Activated T-cell treated with anti-CD3 and anti-CD28 coated beads, Interleukin-2, amount 50 U/mL, for 4 hours (primary cell): Measurements from ENCODE around the gene WDFY2. TPM values are rescaled to one million over a fixed set of nuclear protein-coding genes. Genes with fewer than 3 reads are reported as not detected.

Source experiments
- ATAC-seq, 2 donors: fragments of 200-7000 bp; cut with Tn5 transposase; one replicate each; pipeline ENCODE4 v1.10.0; 2021
- DNase-seq: peaks from one replicate; pipeline ENCODE4 v3.0.0-alpha.2; 2020
- H3K27me3 Mint-ChIP-seq: one replicate; pipeline ENCODE4 v1.8.0; 2021; ENCODE audit warnings: low read depth, mixed read lengths
- H3K36me3 Mint-ChIP-seq: one replicate; pipeline ENCODE4 v1.8.0; 2022; ENCODE audit warnings: mixed read lengths; ENCODE audit not compliant: insufficient read depth
- H3K4me1 Mint-ChIP-seq: one replicate; pipeline ENCODE4 v1.8.0; 2021; ENCODE audit warnings: low read depth, mixed read lengths
- H3K4me3 Mint-ChIP-seq: one replicate; pipeline ENCODE4 v1.8.0; 2021; ENCODE audit warnings: mild to moderate bottlenecking, moderate library complexity, mixed read lengths
- H3K9me3 Mint-ChIP-seq: one replicate; pipeline ENCODE4 v1.8.0; 2021; ENCODE audit warnings: mixed read lengths
- total RNA-seq, 3 donors: library from RNA; stranded (reverse); gene quantifications; one replicate each; pipeline ENCODE4 v1.2.1, GENCODE V29; 2021

The WDFY2 gene
- total RNA-seq, 3 donors from 2014 or later, result 4.9 to 6.7 (median 6.3) TPM

DNA sequence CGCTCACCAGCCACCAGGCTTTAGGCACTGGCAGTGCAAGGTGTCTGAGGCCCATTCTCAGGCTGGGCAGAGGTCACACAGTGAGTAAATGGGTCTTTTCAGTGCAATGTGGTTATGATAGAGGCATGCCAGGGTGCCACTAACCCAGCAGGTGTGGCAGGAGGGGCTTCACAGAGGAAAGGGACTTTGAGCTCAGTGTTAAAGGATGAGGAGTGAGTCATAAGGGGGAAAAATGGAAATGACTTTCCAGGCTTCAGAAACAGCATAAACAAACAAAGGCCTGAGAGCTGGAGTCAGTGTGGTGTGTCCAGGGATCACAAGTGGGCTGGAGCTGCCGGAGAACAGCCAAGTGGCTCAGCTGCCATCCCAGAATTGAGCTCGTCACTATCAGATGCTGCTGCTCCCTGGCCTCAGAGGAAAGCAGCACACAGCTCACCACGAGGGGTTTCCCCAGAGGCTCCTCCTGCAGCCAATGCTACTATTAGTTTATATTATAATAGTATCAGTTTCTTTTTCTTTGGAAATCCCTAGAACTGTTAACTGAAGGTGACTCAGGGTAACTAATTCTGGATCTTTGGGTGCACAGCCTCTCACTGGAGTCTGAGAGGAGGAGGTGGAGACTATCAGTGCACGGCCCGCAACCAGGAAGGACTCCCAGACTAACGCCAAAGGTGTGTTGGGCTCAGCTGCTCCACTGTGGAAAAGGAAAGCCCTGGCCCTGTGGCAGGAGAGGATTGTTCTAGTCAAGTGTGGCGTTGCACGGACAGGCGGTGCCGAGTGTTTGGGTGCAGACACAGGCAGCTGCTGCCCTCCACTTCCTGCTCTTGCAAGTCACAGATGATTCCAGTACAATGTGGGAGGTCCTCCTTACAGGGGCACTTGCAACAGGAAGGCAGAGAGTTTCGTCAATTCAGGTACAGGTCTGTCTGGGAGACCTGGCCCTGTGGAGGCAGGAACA is 180.2 kb downstream of the WDFY2 start:
- peak; percentile 54 for DNase-seq
- H3K4me1 Mint-ChIP-seq, result peaks cover 41% of the 10 kb centered on the region
- ATAC-seq, result peak; percentile 93
- H3K4me3 Mint-ChIP-seq, result peak overlapping the region; percentile 82
- no peaks in the 10 kb centered on the region for H3K27me3 Mint-ChIP-seq
- H3K9me3 Mint-ChIP-seq, result no peaks in the 10 kb centered on the region
- H3K36me3 Mint-ChIP-seq, result peaks cover 31% of the 10 kb centered on the region

DNA sequence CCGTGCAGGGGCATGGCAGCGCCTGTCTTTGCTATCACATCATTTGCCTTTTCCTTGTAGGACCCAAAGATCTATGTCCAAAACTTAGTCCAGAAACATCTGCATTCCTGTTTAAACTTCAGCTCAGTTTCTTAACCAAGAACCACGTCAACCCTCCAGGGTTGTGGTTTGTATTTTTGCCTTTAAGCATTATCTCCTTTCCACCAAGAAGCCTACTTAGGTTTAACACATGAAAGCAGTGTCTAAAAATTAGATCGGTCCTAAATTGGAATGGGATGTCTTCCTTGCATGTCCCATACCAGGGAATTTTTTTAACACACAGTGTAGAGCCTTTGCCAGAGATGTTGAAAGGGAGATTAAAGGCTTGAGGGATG is 180.9 kb downstream of the WDFY2 start:
- H3K4me3 Mint-ChIP-seq, result peak overlapping the region; percentile 82
- DNase-seq, result no peak
- no peaks in the 10 kb centered on the region for H3K27me3 Mint-ChIP-seq
- H3K9me3 Mint-ChIP-seq, result no peaks in the 10 kb centered on the region
- H3K36me3 Mint-ChIP-seq, result peaks cover 26% of the 10 kb centered on the region
- no peak for ATAC-seq
- peaks cover 41% of the 10 kb centered on the region for H3K4me1 Mint-ChIP-seq

DNA sequence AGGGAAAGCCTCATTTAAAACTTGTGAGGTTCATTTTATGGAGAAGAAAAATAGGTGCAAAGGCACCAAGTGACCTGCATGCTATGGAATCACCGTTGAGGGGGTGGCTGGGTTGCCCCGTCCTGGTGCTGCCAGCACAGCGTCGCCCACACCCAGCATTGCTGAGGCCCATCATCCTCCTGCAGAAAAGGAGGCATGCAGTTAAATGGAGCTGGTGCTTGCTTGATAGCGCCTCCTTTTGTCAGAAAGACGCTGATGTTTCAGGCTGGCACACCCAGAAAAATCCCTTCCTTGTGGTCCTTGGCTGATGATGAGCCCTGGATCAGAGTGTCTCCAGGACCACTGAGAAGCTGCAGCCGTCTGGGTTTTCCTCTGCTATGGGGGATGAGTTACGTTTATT is 182.8 kb downstream of the WDFY2 start:
- Mint-ChIP-seq H3K9me3 (no peaks in the 10 kb centered on the region), H3K4me1 (peaks cover 38% of the 10 kb centered on the region), H3K36me3 (peaks cover 15% of the 10 kb centered on the region), H3K27me3 (no peaks in the 10 kb centered on the region), H3K4me3 (no peak overlapping the region)
- ATAC-seq (no peak), DNase-seq (no peak)

DNA sequence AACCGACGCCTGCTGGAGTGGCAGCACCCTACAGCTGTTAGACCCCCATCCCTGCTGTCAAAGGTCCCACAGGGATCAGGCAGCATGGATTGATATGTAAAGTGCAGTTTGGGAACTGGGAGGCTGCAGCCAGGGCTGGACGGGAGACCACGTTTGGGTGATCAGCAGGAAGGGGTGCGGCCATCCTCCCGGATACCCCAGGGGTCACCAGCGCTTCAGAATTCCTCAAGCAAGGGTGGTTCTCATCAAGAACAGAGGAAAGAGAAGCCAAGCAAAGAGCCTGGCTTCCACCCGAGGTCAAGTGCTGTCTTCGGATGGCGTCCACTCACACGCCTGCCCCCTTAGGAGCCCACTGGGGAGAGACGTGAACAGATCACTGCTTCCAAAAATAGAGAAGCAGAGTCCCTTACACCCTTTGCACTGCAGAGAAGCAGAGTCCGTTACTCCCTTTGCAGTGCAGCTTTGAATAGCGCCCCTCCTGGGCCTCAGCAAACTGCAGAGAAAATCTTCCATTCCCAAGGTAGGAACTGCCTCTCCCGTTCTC is 184.2 kb downstream of the WDFY2 start:
- no peak for ATAC-seq
- peaks cover 26% of the 10 kb centered on the region for H3K4me1 Mint-ChIP-seq
- H3K4me3 Mint-ChIP-seq, result no peak overlapping the region
- no peaks in the 10 kb centered on the region for H3K27me3 Mint-ChIP-seq
- DNase-seq, result no peak
- peaks cover 10% of the 10 kb centered on the region for H3K36me3 Mint-ChIP-seq
- no peaks in the 10 kb centered on the region for H3K9me3 Mint-ChIP-seq

DNA sequence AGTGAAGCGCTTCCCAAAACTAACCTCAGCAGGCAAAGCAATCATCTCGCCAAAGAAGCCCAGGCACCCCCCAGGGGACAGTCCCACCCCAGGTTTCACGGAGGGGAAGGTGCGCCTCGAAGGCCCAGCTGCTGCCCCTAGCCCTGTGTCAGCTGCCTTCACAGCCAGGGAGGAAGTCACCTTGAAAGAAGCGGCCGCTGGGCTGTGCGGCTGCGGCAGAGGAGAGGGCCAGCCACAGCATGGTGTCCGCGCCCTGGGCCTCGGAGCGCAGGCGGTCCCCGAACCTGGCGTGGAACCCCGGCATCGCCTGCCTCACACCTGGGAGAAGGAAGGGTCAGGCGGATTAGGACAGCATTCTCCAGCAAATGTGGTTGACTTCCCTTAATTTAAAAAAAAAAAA is 184.7 kb downstream of the WDFY2 start:
- no peak for DNase-seq
- Mint-ChIP-seq H3K9me3 (no peaks in the 10 kb centered on the region), H3K27me3 (no peaks in the 10 kb centered on the region), H3K4me1 (peaks cover 22% of the 10 kb centered on the region), H3K36me3 (peaks cover 10% of the 10 kb centered on the region), H3K4me3 (no peak overlapping the region)
- no peak for ATAC-seq

DNA sequence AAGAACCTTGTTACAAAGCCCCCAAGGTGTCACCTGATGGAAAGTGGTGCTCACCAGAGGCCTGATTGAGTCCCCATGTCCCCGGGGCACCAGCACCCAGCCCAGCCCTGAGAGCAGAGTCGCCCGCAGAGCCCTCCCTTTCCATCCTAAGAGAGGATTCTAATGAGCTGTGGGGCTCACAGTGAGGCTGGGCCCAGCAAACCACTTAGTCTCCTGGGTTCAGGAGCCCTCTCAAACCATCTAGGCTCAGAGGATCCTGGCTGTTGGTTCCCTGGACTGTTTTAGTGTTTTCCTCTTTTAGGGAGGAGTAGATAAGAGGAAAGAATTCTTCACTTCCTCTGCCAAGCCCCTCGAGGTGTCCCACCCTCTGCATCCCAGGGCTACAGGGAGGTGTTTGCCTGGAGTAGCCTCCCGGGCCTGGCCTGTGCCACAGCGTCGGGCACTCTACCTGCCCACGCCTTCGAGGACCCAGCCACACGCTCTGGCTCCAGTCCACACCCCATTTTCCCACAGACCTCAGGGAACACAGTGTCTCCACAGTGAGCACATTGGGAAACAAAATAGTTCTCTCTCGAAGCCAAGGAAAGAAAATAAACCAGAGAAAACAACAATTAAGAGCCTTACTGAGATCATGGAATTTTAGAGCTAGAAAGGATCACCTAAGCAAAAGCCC is 185.3 kb downstream of the WDFY2 start:
- no peak for ATAC-seq
- Mint-ChIP-seq H3K4me1 (peaks cover 17% of the 10 kb centered on the region), H3K4me3 (no peak overlapping the region), H3K36me3 (peaks cover 10% of the 10 kb centered on the region), H3K9me3 (no peaks in the 10 kb centered on the region), H3K27me3 (no peaks in the 10 kb centered on the region)
- no peak for DNase-seq

DNA sequence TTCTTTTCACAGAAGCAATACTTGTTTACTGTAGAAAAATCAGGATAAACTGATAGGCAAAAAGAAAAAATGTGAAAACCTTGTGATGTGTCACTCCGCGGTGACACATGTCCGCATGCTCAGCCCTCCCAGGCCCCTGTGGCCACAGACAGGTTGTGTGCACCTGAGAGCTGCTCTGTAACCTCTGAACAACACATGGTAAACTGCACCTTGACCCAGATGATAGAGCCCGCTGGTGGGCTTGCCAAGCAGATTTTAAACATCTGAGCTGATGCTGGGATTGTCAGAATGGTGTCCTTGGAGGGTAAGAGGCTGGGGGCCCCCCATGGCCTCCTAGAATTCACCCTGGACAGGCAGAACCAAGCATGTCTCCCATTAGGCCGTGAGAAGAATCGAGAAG is 185.9 kb downstream of the WDFY2 start:
- DNase-seq (no peak), ATAC-seq (no peak)
- Mint-ChIP-seq H3K27me3 (no peaks in the 10 kb centered on the region), H3K36me3 (peaks cover 10% of the 10 kb centered on the region), H3K9me3 (no peaks in the 10 kb centered on the region), H3K4me1 (peaks cover 11% of the 10 kb centered on the region), H3K4me3 (no peak overlapping the region)

DNA sequence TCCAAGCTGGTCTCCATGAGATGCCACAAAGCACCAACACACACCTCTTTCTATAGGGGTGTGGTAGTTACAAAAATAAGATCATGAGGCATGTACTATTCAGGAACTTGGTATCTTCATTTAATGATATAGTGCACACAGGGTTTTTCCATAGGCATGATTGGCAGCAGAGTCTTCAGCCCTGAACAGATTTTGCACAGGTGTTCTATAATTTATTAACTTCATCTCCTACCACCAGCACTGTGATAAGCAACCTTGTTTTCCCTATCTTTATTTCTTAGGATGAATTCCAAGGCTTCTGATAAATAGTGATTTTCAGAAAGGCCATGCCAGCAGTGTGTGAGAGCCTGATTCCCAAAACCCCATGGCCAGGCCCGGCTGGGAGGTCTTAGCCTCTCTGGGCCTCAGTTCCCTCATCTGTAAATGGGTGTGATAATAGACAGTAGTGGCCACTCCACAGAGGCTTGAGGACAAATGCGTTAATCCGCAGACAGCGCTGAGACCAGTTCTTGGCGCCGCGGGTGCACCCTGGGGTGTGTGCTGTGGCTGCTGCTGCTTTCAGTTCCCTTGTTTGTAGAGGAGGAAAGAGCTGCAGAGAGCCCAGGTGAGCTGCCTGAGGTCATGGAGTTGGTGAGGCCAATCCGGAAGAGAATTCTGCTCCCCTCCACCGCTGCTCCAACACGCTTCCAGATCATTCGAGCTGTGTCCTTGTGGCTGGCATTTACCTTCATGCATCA is 186.6 kb downstream of the WDFY2 start:
- DNase-seq (no peak), ATAC-seq (no peak)
- Mint-ChIP-seq H3K4me3 (no peak overlapping the region), H3K9me3 (no peaks in the 10 kb centered on the region), H3K36me3 (peaks cover 10% of the 10 kb centered on the region), H3K27me3 (no peaks in the 10 kb centered on the region), H3K4me1 (peaks cover 4% of the 10 kb centered on the region)

DNA sequence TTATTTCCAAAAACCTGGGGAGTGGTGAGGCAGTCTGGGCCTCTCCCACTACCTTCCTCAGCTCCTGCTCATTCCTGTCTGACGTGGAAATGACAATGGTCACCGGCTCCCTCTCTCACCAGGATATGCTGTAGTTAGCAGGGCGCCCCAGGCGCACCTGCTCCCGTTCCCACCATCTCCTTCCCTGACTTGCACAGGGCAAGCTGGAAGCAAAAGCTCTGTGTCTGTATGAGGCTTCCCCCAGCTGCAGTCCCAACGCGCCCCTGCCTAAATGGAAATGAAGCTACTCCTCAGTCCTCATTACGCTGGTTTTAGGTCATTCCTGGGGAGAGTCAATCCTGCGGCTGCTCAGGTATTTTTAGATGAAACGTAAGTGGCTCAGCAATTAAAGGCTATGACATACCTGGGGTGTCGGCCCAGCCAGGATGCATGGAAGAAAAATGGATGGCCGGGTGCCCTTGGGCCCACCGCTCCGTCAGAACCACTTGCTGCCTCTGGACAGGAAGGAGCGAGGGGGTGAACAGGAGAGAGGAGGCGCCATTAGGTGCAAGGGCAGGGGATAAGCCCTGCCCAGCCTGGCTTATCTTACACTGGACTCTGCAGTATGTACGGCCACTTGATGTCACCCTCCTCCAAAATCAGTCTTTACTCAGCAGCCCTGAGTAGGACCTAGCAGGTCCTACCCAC is 187.3 kb downstream of the WDFY2 start:
- H3K36me3 Mint-ChIP-seq, result peaks cover 8% of the 10 kb centered on the region

DNA sequence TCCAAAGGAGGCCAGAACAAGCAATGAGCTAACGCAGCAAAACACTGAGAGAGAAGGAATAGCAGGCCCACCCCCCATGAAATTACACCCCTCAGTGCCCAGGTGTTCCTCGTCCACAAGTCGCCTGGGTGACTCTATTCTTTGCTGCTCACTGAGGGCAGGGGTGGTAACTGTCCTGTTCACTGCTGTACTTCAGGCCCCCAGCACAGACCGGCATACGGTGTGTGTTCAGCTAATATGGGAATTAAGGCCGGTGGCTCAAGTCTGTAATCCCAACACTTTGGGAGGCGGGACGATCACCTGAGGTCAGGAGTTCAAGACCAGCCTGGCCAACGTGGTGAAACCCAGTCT is 187.8 kb downstream of the WDFY2 start:
- DNase-seq (no peak), ATAC-seq (no peak)
- H3K9me3 Mint-ChIP-seq, result no peaks in the 10 kb centered on the region
- H3K4me3 Mint-ChIP-seq, result no peak overlapping the region
- H3K36me3 Mint-ChIP-seq, result peaks cover 7% of the 10 kb centered on the region
- H3K4me1 Mint-ChIP-seq, result no peaks in the 10 kb centered on the region
- H3K27me3 Mint-ChIP-seq, result no peaks in the 10 kb centered on the region

More for the DNA sequence above, 187.3 kb downstream of the WDFY2 start:
- Mint-ChIP-seq H3K4me1 (no peaks in the 10 kb centered on the region), H3K27me3 (no peaks in the 10 kb centered on the region), H3K4me3 (no peak overlapping the region), H3K9me3 (no peaks in the 10 kb centered on the region)
- DNase-seq (no peak), ATAC-seq (no peak)

DNA sequence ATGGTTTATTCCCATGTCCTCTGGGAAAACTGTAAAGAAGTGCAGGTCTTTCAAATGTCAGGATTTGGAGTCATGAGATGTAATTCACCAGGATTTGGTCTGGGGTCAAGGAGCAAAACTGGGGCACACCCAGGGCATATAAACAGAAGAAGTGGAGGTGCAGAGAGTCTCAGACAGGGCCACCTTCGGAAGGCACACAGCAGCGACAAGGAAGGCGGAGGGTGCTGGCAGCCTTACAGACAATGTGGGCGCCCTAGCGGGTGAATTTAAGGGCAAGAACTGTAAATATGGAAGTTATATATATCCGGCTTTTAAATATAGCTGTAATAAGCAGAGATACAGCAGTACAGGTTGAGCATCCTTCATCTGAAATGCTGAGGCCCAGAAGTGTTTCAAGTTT is 188.5 kb downstream of the WDFY2 start:
- DNase-seq (no peak), ATAC-seq (no peak)
- no peaks in the 10 kb centered on the region for H3K4me1 Mint-ChIP-seq
- H3K36me3 Mint-ChIP-seq, result peaks cover 7% of the 10 kb centered on the region
- H3K27me3 Mint-ChIP-seq, result no peaks in the 10 kb centered on the region
- H3K9me3 Mint-ChIP-seq, result no peaks in the 10 kb centered on the region
- no peak overlapping the region for H3K4me3 Mint-ChIP-seq

DNA sequence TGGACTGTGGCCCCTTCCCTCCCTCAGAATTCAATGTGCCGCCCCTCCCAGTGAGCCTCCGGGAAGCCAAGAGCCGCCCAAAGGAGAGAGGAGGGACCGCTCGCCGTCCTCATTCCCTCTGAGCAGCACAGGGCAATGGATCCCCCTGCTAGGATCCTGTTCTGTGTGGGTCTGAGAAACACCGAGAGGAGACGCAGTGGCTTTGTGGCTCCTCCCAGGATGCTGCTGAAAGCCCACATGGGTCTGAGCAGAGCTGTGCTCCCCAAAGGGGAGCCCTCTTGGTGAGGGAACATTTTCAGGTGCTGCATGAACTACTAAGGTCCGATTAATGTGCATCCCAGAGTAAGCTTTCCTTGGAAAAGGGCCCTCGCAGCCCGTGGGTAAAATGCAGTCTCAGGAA is 189.3 kb downstream of the WDFY2 start:
- no peak overlapping the region for H3K4me3 Mint-ChIP-seq
- H3K27me3 Mint-ChIP-seq, result no peaks in the 10 kb centered on the region
- ATAC-seq, result no peak
- no peaks in the 10 kb centered on the region for H3K9me3 Mint-ChIP-seq
- DNase-seq, result no peak
- H3K36me3 Mint-ChIP-seq, result peaks cover 3% of the 10 kb centered on the region
- no peaks in the 10 kb centered on the region for H3K4me1 Mint-ChIP-seq

DNA sequence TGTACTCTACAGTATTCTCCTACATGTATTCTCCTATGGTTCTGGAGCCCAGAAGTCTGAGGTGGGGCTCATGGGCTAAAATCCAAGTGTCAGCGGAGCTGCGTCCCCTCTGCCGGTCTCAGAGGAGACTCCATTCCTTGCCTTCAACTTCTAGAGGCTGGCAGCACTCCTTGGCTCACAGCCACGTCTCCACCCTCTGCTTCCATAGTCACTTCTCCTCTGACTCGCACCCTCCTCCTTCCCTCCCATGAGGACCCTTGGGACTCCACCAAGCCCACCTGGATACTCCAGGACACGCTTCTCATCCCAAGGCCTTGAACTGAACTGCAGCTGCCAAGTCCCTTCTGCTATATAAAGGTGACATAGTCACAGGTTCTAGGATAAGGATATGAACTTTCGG is 191.9 kb downstream of the WDFY2 start:
- no peak for DNase-seq
- ATAC-seq, result no peak
- no peaks in the 10 kb centered on the region for H3K4me1 Mint-ChIP-seq
- no peaks in the 10 kb centered on the region for H3K9me3 Mint-ChIP-seq
- no peaks in the 10 kb centered on the region for H3K27me3 Mint-ChIP-seq
- peaks cover 4% of the 10 kb centered on the region for H3K36me3 Mint-ChIP-seq
- no peak overlapping the region for H3K4me3 Mint-ChIP-seq

DNA sequence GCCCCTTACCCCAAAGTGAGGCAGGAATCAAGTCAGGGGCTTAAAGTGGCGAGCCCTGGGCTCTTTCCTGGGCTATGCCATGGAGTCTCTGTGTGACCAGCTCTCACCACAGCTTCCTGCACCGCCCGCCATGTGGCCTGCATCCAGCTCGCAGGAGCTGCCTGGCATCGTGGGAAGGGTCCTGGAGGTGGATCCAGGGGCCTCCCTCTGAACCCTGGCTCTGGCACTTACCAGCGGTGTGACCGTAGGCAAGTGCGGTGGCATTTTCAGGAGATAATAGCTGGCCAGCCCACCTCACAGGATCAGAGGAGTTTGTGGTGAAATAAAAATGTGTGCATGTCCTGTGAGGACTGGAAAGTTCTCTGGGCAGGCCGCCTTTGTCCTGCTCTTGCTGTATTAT is 193.7 kb downstream of the WDFY2 start:
- no peak overlapping the region for H3K4me3 Mint-ChIP-seq
- no peaks in the 10 kb centered on the region for H3K27me3 Mint-ChIP-seq
- H3K36me3 Mint-ChIP-seq, result peaks cover 7% of the 10 kb centered on the region

More for the DNA sequence above, 193.7 kb downstream of the WDFY2 start:
- no peaks in the 10 kb centered on the region for H3K9me3 Mint-ChIP-seq
- ATAC-seq (no peak), DNase-seq (no peak)
- H3K4me1 Mint-ChIP-seq, result no peaks in the 10 kb centered on the region
